ENCODE results near the gene SATB1. TPM values are rescaled to one million over a fixed set of nuclear protein-coding genes. Genes with fewer than 3 reads are reported as not detected.

SATB1 gene
- total RNA-seq, 1 donor from 2014 or later, result 59.7 TPM

- no peak for DNase-seq (ENCODE audit: low spot score)
These were observed 23.7 kb downstream of the SATB1 start for GRCh38 chr3:18401300-18401961.

GRCh38 chr3:18398448-18398847, 26.7 kb downstream of the SATB1 start:
- no peak for DNase-seq (ENCODE audit: low spot score)

DNA sequence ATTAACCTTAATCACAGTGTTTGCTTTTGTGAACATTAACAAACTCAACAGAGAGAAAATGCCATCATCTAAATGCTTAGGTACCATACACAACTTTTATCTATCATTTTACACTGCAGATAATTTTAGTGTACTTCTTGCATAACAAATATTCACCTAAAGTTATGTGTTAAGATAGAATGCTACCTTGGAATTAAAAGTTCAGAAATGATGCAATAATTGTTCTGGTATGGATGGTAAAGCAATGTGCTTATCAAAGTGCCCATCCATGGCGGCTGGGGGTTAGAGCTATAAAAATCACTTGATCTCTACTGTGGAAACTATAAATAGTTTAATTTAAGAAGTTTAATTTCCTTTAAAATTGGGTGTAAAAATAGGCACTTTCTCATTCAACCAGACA, 28.7 kb downstream of the SATB1 start:
- DNase-seq (ENCODE audit: low spot score), result no peak

DNA sequence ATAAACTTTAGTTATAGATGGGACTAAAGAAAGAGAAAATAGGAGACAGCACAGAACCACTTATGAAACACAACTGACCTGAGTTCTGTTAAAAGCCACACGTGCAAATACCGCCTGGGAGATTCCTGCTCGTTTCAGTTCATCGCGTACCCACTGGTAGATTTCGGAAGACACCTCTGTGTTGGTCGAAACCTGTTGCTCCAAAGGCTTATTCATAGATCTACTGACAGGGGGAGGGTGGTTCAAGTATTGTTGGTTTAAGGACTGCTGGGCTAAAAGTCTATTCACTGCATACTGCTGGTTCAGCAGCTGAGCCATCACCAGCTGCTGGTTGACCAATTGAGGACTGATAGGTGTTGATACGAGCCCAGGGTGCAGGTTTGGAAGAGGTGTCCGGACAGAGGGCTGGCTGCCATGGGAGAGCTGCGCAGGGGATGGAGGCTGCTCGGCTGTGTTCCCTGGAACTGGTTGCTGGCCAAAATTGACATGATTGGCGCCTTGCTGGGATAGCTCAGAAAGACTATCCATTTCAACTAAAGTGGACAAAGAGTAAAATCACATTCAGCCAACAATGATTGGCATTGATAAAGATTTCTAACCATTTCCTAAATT, 30.6 kb downstream of the SATB1 start:
- DNase-seq (ENCODE audit: low spot score), result no peak

GRCh38 chr3:18393906-18394305, 31.2 kb downstream of the SATB1 start:
- DNase-seq (ENCODE audit: low spot score), result no peak

GRCh38 chr3:18390024-18390660, 35.0 kb downstream of the SATB1 start:
- DNase-seq (ENCODE audit: low spot score), result no peak

DNA sequence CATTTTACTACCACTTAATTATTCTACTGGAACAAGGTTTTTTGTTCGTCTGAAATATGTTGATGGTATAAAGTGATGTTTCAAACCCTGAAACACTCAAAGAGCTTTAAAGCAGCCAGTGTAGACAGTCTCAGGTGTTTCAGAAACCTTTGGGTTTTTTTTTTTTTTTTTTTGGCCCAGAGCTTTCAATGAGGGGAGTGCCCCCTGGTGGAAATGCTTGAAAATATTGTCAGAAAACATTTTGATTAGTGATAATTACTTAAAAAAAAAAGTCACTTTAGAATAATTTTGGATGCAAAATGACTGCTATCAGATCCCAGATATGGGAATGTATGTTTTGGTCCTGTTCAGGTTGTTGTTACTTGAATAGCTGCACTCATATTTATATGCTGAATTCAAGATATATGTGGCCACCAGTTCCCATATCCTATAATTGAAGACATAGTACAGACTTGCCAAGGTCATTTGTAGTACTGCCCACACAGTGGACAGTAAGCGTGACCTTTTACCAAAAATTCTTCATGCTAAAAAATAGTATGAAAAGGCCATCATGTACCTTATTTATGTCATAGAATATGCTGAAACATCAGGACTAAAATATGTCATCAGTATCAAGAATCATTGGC, 35.9 kb downstream of the SATB1 start:
- DNase-seq (ENCODE audit: low spot score), result no peak

DNA sequence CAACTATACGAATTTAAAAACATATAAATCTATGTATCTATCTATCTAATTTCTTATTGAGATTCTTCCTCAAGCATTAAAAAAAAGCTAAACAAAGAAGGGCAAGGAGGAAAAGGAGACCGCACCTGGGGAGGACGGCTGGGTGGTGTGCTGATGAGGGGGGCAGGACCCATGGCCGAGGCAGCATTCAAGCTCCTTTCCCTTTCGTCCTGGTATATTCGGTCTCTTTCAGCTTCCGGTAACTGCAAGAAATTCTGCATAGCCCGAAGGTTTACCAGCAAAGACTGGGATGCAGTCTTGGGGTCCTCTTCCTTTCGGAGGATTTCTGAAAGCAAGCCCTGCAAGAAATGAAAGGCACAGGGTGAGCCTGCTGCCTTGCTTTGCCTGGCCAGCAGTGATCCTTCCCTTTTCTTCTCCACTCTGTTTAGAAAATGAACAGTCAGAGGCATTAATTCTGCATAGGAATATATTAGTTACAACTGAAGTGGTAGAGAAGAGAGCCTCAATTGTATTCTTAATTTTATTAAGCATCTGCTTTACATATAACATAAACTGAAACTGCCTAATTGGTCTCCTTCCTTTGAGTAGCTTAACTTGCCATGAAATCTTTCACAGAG, 38.8 kb downstream of the SATB1 start:
- no peak for DNase-seq (ENCODE audit: low spot score)

- DNase-seq (ENCODE audit: low spot score), result no peak
These were observed 39.4 kb downstream of the SATB1 start for GRCh38 chr3:18385706-18386105.

DNA sequence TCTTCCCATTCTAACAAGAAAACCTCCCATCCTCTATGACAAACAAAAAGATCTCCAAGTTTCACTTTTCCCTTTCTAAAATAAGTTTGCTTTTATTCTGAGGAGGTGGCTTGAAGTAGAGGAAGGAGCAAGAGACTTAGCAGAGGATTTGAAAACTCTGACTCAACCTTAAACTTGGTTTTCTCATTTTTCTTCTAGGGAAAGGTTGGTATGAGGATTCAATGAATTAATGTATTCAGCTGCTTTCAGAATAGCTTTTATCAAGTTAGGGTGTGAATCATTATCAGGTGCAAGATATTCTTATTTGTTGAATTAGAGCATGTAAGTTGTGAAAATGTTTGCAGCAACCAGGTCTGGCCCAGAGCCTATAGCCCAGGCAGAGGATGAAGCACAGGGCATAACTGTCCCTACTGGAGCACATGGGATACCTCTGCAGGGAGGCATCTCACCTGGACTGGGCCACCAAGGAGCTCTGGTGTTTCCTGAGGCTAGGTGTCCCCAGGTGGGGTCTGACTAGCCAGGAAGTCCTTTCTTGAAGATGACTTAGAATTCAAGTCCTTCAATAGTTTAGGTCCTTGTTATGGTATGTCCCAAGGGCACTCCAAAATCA, 42.3 kb downstream of the SATB1 start:
- DNase-seq (ENCODE audit: low spot score), result no peak

GRCh38 chr3:18379647-18380046, 45.5 kb downstream of the SATB1 start:
- DNase-seq (ENCODE audit: low spot score), result no peak

GRCh38 chr3:18378218-18378617, 46.9 kb downstream of the SATB1 start:
- DNase-seq (ENCODE audit: low spot score), result no peak

- DNase-seq (ENCODE audit: low spot score), result no peak
These were observed 48.5 kb downstream of the SATB1 start for GRCh38 chr3:18376682-18377081.

DNA sequence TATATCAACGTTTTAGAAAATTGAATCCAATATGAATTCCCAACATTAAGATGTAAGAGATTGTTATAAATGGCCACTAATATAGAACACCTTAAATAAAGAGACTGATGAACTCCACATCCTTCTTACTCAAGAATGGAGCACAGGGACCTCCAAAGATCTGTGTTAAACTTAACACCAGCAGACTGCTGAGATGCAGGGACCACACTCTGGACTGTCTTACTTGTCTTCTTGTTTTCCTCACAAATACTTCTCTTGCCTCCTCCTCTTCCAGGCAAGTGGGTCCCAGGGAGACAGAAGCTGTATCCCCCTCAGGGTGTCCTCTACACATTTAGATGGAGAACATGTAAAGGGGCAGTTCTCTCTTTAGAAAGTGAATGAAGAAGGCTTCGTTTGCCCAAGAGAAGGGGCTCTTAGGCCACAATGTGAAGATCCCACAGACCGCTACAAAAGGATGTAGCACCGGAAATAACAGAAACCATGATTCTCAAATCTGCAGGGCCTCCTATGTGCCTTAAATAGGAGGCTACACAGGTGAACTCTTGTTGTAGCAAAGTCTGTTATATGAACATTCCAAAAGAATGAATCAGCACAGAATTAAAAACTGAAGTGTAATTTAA, 52.2 kb downstream of the SATB1 start:
- DNase-seq (ENCODE audit: low spot score), result no peak

GRCh38 chr3:18370672-18371071, 54.5 kb downstream of the SATB1 start:
- DNase-seq (ENCODE audit: low spot score), result no peak

DNA sequence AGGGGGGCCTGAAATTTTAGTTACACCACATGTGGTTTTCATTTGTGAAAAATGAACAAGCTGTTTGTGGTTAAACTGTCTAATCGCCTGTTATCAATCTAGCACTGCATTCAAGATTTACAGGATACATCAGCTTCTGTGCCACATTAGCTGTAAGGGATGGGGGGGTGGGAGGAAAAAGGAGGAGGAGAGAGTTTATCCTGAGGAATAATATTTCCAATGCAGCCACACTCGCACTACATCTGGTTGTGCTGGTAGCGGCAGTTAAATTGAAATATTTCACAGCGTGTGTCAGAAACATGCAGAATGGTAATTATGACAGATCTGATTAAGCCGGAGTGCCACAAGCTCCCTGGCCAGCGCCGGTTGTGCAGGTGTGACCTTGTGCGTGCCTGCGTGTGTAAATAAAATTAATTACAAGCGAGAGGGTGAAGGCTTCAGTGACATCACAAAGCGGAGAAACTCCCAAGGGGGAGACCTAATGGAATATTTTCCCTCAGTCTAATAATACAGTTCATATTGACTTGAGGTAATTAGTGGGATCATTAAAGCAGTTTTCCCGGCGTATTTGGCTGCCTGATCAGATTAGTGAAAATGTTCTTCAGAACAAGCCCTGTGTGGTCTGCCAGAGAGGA, 55.5 kb downstream of the SATB1 start:
- no peak for DNase-seq (ENCODE audit: low spot score)

DNA sequence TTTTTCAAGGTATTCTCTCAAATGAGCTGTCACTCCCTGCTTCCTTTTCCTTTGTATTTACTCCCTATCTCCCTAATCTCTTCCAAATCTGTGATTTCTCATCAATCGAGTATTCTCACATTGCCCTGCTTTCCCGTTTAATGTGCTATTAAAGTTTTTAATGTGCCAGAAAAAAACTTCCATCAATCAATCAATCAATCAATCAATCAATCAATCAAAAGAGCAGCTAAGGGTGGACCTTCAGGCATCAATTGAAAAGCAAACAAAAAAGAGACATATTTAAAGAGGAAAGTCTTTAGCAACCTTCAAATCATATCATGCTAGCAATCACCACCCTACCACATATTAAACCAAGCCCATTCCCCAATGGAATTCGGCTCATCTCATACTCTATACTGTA, 58.9 kb downstream of the SATB1 start:
- DNase-seq (ENCODE audit: low spot score), result no peak

DNA sequence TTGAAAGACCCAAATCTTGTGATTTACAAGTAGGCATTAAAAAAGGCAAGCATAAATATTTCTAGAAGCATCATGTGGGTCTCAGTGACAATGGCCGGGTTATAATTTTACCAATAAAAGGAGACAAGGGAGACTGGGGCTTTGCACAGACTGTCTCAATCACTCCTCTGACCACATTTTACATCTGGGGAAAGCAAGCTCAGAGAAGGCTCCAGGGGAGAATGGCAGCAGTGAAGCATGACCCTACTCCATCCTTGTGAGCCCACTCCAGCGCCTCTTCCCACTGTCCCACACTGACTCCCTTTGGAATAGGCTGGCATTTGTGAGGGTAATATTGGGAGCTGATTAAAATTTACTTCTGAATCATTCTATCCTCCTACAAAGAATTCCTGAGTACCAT, 61.8 kb downstream of the SATB1 start:
- DNase-seq (ENCODE audit: low spot score), result no peak

DNA sequence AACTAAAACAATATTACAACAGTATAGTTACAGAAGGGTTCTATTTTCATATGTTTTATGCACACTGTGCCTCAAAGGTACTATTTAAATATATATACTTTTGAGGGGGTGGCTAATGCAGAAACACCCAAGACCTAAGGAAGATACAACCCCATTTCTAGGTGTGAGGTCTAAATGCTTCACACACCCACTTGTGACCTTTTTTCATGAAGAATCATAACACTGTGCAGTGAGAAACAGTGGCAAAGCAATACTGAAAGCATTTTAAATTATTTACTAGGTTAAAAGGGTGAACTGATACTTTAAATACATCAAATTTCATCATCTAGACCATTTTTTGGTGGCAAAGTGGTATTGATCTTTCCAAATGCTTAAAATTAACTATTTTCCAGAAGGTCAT, 67.4 kb downstream of the SATB1 start:
- DNase-seq (ENCODE audit: low spot score), result no peak

- no peak for DNase-seq (ENCODE audit: low spot score)
These were observed 69.3 kb downstream of the SATB1 start for GRCh38 chr3:18355832-18356231.

DNA sequence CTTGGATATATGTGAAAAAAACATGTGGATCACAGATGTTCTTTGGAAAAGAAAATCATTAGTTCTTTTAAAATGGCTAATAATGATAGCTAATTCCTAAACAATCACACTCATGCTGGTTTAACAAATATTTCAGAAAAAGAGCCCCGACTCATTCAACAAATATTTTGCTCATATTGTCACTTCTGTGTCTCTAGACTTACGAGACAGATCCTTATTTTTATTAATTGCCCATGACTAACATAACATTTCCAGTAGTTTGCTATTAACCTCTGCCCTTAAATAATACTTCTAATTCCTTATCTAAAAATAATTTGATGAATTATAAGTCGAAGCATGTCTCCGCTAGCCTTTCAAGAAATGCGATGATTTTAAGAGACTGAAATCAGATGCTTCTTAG, 70.4 kb downstream of the SATB1 start:
- no peak for DNase-seq (ENCODE audit: low spot score)

Measured in ureter (tissue), 1 donor.